ES-I3 (cell line): ENCODE measurements around the gene IER5L.

ENCODE experiments used
- H3K36me3 ChIP-seq: 2 replicates; pipeline ENCODE4 v1.6.1; 2013; ENCODE audit warnings: mild to moderate bottlenecking, low read length, control low read depth, moderate library complexity; ENCODE audit not compliant: insufficient read depth
- H3K4me1 ChIP-seq: 2 replicates; pipeline ENCODE4 v1.6.1; 2013; ENCODE audit warnings: mild to moderate bottlenecking, control low read depth, low read length; ENCODE audit not compliant: insufficient read depth
- H3K9ac ChIP-seq: 2 replicates; pipeline ENCODE4 v1.6.1; 2013; ENCODE audit warnings: low read depth, mild to moderate bottlenecking, low read length, moderate library complexity
- H3K9me3 ChIP-seq: 2 replicates; pipeline ENCODE4 v1.6.1; 2013; ENCODE audit warnings: mild to moderate bottlenecking, low read length, moderate library complexity; ENCODE audit not compliant: control insufficient read depth, insufficient read depth

Gene IER5L

DNA sequence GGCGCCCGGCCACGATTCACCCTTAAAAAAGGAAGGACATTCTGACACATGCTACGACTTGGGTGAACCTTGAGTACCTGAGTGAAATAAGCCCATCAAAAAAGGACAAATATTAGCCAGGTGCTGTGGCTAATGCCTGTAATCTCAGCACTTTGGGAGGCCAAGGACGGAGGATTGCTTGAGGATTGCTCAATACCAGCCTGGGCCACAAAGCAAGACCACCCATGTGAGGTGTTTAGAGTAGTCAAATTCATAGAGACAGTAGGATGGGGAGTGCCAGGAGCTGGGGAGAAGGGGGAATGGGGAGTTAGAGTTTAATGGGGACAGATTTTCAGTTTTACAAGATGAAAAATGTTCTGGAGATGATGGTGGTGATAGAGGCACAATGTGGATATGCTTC lies 32.1 kb upstream of the IER5L start:
- Histone ChIP-seq H3K9me3 (no peaks in the 10 kb centered on the region), H3K36me3 (no peaks in the 10 kb centered on the region), H3K9ac (peak overlapping the region; percentile 60), H3K4me1 (peaks cover 15% of the 10 kb centered on the region)

DNA sequence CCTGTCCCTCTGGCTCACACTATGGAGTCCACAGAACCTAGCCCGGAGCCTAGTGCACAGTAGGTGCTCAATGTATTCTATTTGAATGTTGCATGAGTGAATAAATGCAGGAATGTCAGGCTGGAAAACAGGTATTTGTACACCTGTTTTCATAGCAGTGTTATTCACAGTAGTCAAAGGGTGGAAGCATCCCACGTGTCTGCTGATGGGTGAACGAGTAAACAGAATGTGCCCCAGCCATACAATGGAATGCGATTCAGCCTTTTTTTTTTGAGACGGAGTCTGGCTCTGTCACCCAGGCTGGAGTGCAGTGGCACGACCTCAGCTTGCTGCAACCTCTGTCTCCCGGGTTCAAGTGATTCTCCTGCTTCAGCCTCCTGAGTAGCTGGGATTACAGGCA lies 31.5 kb upstream of the IER5L start:
- peaks cover 15% of the 10 kb centered on the region for H3K4me1 ChIP-seq
- no peaks in the 10 kb centered on the region for H3K36me3 ChIP-seq
- H3K9me3 ChIP-seq, result no peaks in the 10 kb centered on the region
- peak overlapping the region; percentile 60 for H3K9ac ChIP-seq

DNA sequence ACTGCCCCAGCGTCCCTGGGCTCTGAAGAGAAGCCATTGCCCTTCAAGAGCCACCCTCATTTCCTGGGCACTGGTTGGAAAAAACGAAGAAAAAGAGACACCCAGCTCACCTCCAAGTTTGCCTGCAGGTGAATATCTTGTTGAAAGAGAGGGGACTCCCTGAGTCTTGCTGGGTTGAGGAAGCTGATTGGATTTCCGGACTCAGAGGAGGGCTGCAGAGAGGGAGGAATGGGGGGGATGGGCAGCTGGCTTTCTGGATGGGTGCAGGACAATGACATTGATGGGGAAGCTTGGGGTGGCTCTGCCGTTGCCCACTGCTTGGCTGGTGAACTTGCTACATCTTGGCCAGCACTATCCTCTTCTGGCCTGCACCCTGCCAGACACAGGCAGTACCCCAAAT lies 31.0 kb upstream of the IER5L start:
- peaks cover 15% of the 10 kb centered on the region for H3K4me1 ChIP-seq
- H3K9ac ChIP-seq, result peak overlapping the region; percentile 60

DNA sequence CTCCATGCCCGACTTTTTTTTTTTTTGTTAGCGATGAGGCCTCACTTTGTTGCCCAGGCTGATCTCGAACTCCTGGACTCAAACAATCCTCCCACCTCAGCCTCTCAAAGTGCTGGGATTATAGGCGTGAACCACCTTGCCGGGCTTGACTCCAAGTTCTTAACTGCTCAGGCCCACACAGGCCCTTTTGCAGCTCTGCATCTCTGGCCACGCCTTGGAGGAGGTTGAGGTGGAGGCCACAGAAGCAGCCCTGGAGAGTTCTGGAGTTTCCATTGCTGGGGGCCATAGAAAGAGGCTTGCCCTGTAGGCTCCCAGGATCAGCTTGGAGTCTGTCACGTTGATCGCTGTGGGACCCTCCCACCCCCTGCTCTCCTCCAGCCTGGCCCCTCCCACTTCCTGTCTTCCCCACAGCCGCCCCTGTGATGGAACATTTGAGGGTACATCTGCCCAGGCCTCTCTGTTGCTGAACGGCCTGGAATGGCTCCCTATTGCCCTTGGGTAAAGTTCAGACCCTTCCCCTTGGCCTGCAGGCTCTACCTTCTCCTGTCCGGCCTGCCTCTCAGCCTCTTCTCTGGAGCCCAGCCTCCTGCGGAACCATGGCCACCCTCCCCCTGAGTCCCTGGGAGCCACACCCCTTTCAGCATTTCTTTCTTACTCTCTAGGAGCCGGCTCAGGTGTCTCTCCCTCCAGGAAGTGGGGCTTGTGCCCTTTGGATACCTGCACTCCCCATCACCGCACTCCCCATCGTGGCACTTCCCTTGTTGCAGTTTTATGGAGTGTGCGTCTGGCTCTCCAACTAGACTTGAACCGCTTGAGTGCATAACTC lies 30.4 kb upstream of the IER5L start:
- Histone ChIP-seq H3K9me3 (no peaks in the 10 kb centered on the region), H3K9ac (peak overlapping the region; percentile 60), H3K4me1 (peaks cover 19% of the 10 kb centered on the region), H3K36me3 (no peaks in the 10 kb centered on the region)

More for the DNA sequence above, 31.0 kb upstream of the IER5L start:
- H3K36me3 ChIP-seq, result no peaks in the 10 kb centered on the region
- H3K9me3 ChIP-seq, result no peaks in the 10 kb centered on the region

DNA sequence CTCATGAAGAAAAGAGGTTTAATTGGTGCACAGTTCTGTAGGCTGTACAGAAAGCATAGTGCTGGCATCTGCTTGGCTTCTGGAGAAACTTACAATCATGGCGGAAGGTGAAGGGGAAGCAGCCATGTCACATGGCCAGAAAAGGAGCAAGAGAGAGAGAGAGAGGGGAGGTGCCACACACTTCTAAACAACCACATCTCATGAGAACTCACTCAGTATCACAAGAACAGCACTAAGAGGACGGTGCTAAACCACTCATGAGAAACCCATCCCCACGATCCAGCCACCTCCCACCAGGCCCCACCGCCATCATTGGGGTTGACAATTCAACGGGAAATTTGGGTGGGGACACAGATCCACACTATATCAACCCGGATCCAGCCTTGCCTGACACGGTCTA lies 28.8 kb upstream of the IER5L start:
- Histone ChIP-seq H3K36me3 (no peaks in the 10 kb centered on the region), H3K4me1 (peaks cover 18% of the 10 kb centered on the region), H3K9ac (no peak overlapping the region), H3K9me3 (no peaks in the 10 kb centered on the region)

DNA sequence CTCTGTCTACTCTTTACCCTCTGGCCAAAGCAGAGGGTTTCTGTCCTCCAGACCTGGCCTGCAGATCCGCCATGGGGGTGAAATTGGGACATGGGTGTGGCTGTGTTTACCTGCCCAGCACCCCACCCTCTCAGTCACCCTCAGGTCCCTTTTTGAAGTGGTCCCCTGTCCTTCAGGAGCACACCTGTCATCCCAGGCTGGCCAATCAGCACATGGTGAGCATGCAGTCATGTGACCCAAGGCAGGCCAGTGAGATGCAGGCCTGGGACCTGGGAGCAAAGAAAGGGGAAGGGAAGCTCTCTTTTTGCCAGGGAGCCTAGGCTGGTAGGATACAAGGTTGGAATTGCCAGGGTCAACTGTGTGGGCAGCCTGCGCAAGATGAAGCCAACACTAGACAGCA lies 28.3 kb upstream of the IER5L start:
- no peak overlapping the region for H3K9ac ChIP-seq
- peaks cover 15% of the 10 kb centered on the region for H3K4me1 ChIP-seq
- no peaks in the 10 kb centered on the region for H3K9me3 ChIP-seq
- H3K36me3 ChIP-seq, result no peaks in the 10 kb centered on the region

DNA sequence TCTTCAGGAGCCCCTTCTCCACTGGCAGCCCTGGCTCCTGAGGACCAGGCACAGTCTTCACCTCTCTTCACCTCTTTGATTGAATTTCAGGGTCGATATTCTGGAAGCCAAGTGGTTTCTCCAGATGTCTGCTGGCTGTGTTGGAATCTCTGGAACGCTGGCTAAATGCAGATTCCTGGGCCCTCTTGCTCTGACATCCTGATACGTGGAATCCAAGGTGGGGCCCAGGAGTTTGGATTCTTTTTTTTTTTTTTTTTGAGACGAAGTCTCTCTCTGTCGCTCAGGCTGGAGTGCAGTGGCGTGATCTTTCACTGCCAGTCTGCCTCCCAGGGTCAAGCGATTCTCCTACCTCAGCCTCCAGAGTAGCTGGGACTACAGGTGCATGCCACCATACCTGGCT lies 26.8 kb upstream of the IER5L start:
- Histone ChIP-seq H3K9ac (no peak overlapping the region), H3K9me3 (no peaks in the 10 kb centered on the region), H3K4me1 (peaks cover 15% of the 10 kb centered on the region), H3K36me3 (no peaks in the 10 kb centered on the region)

DNA sequence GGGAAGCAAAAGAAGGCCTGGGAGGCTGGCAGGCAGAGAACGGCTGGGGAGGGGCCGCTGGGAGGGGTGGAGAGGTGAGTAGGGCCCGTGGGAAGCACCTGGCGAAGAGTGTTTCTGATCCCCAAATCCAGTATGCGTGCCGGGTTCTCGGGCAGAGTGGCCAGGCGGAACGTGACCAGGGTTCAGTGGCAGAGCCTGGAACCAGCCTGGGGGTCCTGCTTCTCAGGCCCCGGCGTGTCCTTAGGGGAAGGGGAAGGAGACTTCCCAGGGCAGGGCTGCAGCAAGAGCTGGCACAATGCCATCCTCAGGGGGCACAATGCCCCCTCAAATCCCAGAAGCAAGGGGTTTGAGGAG lies 25.5 kb upstream of the IER5L start:
- peaks cover 18% of the 10 kb centered on the region for H3K4me1 ChIP-seq
- peak overlapping the region; percentile 75; the same call in 1 of the 2 replicates for H3K9ac ChIP-seq
- H3K36me3 ChIP-seq, result no peaks in the 10 kb centered on the region
- no peaks in the 10 kb centered on the region for H3K9me3 ChIP-seq

DNA sequence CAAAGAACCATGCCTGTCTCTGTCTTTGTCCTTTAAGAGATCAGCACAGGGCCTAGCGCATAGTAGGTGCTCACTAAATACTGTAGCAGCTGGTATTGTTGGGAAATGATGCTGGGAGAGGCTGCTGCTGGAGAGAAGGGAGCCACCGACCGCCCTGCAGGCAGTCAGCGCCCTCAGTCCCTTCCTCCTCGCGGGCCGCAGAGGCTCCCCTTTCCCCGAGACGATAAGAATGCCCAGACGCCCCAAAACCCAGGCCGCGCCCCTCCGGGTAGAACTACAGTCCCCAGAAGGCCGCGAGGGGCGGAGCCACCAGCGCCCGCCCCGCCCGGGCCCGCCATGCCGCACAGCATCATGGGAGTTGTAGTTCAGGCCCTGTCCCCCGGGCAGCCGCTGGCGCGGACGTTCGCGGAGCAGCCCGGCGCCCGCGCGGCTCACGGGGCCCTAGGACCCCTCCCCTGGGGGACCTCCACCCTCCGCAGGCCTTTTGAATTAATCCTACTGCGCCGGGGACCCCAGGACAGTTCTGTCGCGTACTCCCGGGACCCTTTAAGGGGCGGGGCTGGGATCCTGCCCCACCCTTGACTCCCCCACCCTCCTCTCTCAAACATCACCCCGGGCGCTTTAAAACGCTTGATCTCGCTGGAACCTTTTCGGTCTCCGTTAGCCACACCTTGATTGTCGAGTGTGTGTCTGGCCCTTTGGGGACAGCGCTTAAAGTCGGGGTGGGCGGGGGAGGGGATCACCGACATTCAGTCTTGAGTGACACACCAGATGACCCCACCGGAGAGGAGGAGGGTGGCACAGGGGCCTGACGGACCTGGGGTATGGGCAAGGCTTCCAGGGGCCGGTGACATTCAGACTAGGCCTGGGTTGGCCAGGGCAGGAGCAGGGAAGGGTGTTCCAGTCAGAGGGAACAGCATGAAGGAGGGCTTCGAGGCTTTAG lies 24.8 kb upstream of the IER5L start:
- no peaks in the 10 kb centered on the region for H3K36me3 ChIP-seq
- H3K9me3 ChIP-seq, result no peaks in the 10 kb centered on the region
- peaks cover 18% of the 10 kb centered on the region for H3K4me1 ChIP-seq
- H3K9ac ChIP-seq, result peak overlapping the region; percentile 75; the same call in 1 of the 2 replicates

DNA sequence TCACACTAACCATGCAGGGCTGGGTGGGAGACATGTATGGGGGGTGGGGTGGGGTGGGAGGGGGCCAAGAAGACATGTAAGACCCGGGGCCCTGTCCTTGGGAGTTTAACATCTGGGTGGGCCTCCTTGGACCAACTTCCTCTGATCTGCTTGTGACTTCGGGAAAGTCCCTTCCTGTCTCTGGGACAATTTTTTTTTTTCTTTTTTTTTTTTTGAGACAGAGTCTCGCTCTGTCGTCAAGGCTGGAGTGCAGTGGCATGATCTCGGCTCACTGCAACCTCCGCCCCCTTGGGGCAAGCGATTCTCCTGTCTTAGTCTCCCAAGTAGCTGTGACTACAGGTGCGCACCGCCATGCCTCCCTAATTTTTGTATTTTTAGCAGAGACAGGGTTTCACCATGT lies 23.8 kb upstream of the IER5L start:
- peaks cover 11% of the 10 kb centered on the region; the same call in 1 of the 2 replicates for H3K4me1 ChIP-seq
- no peaks in the 10 kb centered on the region for H3K36me3 ChIP-seq
- no peaks in the 10 kb centered on the region for H3K9me3 ChIP-seq
- H3K9ac ChIP-seq, result no peak overlapping the region

DNA sequence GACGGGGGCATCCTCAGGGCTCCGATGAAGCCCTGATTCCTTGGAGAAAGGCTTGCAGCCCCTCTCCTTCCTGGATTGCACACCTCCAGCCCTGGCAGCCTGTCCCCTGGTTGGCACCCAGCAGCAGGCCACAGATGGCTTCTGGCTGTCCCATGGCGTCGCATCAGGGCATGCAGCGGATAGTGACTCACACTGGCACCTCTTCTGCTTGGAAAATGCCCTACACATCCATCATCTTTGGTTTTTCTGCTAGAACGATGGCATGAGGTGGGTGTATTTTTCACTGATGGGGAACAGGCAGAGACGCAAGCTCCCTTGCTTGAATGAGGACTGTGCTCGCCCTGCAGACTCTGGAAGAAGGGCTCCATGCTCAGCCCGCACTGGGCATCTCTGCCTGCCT lies 23.2 kb upstream of the IER5L start:
- Histone ChIP-seq H3K36me3 (no peaks in the 10 kb centered on the region), H3K9me3 (no peaks in the 10 kb centered on the region)

DNA sequence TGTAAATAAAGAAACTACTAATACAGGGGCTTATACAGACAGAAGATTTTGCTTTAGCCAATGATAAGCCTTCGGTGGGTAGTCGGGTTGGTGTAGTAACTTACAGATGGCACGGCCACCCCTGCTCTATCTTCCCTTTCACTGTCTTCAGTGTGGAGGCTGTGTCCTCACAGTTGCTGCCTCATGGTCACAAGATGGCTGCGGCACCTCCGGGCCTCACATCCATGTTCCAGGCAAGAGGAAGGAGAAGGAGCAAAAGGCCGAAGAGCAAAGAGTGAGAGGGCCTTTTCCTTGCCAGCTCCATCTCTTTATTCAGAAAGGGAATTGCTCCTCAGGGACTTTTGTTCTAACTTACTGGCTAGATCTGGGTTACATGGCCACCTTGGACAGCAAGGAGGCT lies 22.2 kb upstream of the IER5L start:
- H3K9me3 ChIP-seq, result 0 out of 2 replicates have a peak, but pooled peaks cover 3% of the 10 kb centered on the region
- no peaks in the 10 kb centered on the region for H3K36me3 ChIP-seq
- no peak overlapping the region for H3K9ac ChIP-seq
- H3K4me1 ChIP-seq, result peaks cover 11% of the 10 kb centered on the region; the same call in 1 of the 2 replicates

More for the DNA sequence above, 23.2 kb upstream of the IER5L start:
- H3K4me1 ChIP-seq, result peaks cover 11% of the 10 kb centered on the region; the same call in 1 of the 2 replicates
- H3K9ac ChIP-seq, result no peak overlapping the region

DNA sequence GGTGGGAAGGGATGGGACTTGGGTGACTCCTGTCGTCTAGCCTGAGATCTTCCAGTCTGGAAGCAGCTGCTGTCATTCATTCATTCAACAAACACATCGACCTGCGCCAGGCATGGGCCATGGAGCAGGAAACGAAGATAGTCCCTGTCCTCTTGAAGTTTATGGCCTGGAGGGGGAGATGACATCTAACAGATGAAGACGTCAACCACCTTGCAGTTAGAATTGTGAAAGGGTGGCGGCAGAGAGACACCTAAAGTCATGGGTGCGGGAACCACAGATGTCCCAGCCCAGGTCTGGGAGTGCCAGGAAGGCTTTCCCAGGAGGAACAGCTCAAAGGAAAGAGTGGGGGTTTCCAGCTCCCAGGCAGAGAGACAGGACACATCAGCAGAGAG lies 21.0 kb upstream of the IER5L start:
- Histone ChIP-seq H3K4me1 (peaks cover 11% of the 10 kb centered on the region; the same call in 1 of the 2 replicates), H3K9ac (no peak overlapping the region), H3K9me3 (0 out of 2 replicates have a peak, but pooled peaks cover 3% of the 10 kb centered on the region), H3K36me3 (no peaks in the 10 kb centered on the region)

DNA sequence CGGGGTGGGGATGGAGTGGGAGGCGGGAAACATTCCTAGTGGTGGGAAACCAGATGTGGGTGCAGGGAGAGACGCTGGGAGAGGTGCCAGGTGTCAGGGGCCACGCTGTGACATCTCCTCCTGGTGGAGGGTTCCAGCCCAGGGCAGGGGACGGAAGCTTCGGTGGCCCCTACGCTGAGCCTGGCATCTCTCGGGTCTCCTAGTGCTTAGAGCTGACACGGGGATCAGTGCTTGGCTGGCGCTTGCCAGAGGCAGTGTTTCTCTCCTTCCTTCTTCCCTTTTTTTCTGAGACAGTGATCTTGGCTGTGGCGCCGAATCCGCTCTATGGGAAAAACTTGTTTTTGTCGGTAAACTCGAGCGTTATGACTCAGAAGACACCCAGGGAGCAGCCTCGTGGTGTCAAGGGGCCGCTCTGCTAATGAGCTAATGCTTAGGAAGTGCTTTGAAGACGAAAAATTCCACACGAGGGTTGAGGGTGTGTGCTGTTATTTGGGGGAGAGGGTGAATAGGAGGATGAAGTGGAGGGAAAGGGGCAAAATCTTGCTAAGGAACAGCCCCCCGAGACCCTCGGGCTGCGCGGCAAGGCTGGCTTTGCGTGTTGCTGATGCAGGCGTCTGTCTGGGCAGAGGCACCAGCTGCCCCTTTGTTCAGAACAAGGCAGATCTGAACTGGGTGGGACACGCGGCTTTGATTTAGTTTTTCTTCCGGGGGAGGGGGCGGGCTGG lies 20.4 kb upstream of the IER5L start:
- Histone ChIP-seq H3K9me3 (0 out of 2 replicates have a peak, but pooled peaks cover 3% of the 10 kb centered on the region), H3K9ac (peak overlapping the region; percentile 20; the same call in 1 of the 2 replicates)

More for the DNA sequence above, 20.4 kb upstream of the IER5L start:
- Histone ChIP-seq H3K36me3 (no peaks in the 10 kb centered on the region), H3K4me1 (peaks cover 7% of the 10 kb centered on the region; the same call in 1 of the 2 replicates)
